CD8-positive, alpha-beta memory T cell (primary cell): Measurements from ENCODE around the gene SNAP91. TPM values are rescaled to one million over a fixed set of nuclear protein-coding genes. Genes with fewer than 3 reads are reported as not detected.
A peak's percentile ranks its signal among the peaks of the same experiment; 100 is the strongest.

ENCODE experiments used
- CTCF ChIA-PET: fragments of 350-600 bp; sonication (Branson Sonifier 250); formaldehyde crosslinking; loops from one replicate; lab custom pipeline; 2021; ENCODE audit warnings: antibody characterized with exemption; lab: Charles Lee
- POLR2A ChIA-PET: fragments of 350-600 bp; sonication (Branson Sonifier 250); formaldehyde crosslinking; loops from one replicate; lab custom pipeline; 2021; ENCODE audit warnings: antibody characterized with exemption; lab: Charles Lee
- DNase-seq, 5 donors: peaks; one replicate each; pipeline versions ENCODE4 v3.0.0 to v3.0.0-alpha.2; 2020 to 2022; ENCODE audit warnings: mixed read lengths in 1 of 5
- H3K27ac ChIP-seq: one replicate; pipeline ENCODE4 v1.7.0; 2013; ENCODE audit warnings: low read depth, mild to moderate bottlenecking, low read length, moderate library complexity
- H3K27me3 ChIP-seq: 2 replicates; pipeline ENCODE4 v1.7.0; 2013; ENCODE audit warnings: low read length, mild to moderate bottlenecking; ENCODE audit not compliant: insufficient read depth, poor library complexity, severe bottlenecking
- H3K36me3 ChIP-seq: 2 replicates; pipeline ENCODE4 v1.7.0; 2013; ENCODE audit warnings: mild to moderate bottlenecking, low read length, moderate library complexity; ENCODE audit not compliant: insufficient read depth
- H3K4me1 ChIP-seq: 2 replicates; pipeline ENCODE4 v1.7.0; 2013; ENCODE audit warnings: mild to moderate bottlenecking, low read length, moderate library complexity; ENCODE audit not compliant: insufficient read depth
- H3K4me3 ChIP-seq: 2 replicates; pipeline ENCODE4 v1.7.0; 2013; ENCODE audit warnings: mild to moderate bottlenecking, low read length
- H3K9me3 ChIP-seq: 2 replicates; pipeline ENCODE4 v1.7.0; 2013; ENCODE audit warnings: mild to moderate bottlenecking, low read length
- H3K27ac Mint-ChIP-seq, 8 donors: one replicate each; pipeline ENCODE4 v1.8.0; 2020 to 2021; ENCODE audit warnings: mixed read lengths in 8 of 8, mild to moderate bottlenecking in 6 of 8, inconsistent platforms in 3 of 8, moderate library complexity in 3 of 8
- H3K27me3 Mint-ChIP-seq, 2 donors: one replicate each; pipeline ENCODE4 v1.8.0; 2020 to 2021; ENCODE audit warnings: mixed read lengths in 2 of 2, mild to moderate bottlenecking in 1 of 2, moderate library complexity in 1 of 2
- H3K36me3 Mint-ChIP-seq, 3 donors: one replicate each; pipeline ENCODE4 v1.8.0; 2020 to 2021; ENCODE audit warnings: mixed read lengths in 3 of 3, inconsistent platforms in 1 of 3, mild to moderate bottlenecking in 1 of 3
- H3K4me1 Mint-ChIP-seq, 3 donors: one replicate each; pipeline ENCODE4 v1.8.0; 2020 to 2021; ENCODE audit warnings: mixed read lengths in 3 of 3, inconsistent platforms in 1 of 3, mild to moderate bottlenecking in 1 of 3
- H3K4me3 Mint-ChIP-seq, 7 donors: one replicate each; pipeline ENCODE4 v1.8.0; 2020 to 2021; ENCODE audit warnings: mixed read lengths in 7 of 7, mild to moderate bottlenecking in 6 of 7, moderate library complexity in 4 of 7, inconsistent platforms in 2 of 7
- H3K9me3 Mint-ChIP-seq, 5 donors: one replicate each; pipeline ENCODE4 v1.8.0; 2020 to 2022; ENCODE audit warnings: mixed read lengths in 5 of 5, mild to moderate bottlenecking in 3 of 5, moderate library complexity in 2 of 5, inconsistent platforms in 1 of 5
- polyA plus RNA-seq: library from polyadenylated mRNA; unstranded; fragments of 300-500 nt; fragmentation: Illumina TruSeq; gene quantifications from one replicate; pipeline ENCODE4 v1.2.3, GENCODE V29; 2021
- total RNA-seq, 2 experiments: library from RNA; stranded (reverse); gene quantifications; one replicate each; pipeline ENCODE4 v1.2.3, GENCODE V29; 2021

The SNAP91 gene
- total and polyA plus RNA-seq, 3 experiments from 2014 or later, result not detected

DNA sequence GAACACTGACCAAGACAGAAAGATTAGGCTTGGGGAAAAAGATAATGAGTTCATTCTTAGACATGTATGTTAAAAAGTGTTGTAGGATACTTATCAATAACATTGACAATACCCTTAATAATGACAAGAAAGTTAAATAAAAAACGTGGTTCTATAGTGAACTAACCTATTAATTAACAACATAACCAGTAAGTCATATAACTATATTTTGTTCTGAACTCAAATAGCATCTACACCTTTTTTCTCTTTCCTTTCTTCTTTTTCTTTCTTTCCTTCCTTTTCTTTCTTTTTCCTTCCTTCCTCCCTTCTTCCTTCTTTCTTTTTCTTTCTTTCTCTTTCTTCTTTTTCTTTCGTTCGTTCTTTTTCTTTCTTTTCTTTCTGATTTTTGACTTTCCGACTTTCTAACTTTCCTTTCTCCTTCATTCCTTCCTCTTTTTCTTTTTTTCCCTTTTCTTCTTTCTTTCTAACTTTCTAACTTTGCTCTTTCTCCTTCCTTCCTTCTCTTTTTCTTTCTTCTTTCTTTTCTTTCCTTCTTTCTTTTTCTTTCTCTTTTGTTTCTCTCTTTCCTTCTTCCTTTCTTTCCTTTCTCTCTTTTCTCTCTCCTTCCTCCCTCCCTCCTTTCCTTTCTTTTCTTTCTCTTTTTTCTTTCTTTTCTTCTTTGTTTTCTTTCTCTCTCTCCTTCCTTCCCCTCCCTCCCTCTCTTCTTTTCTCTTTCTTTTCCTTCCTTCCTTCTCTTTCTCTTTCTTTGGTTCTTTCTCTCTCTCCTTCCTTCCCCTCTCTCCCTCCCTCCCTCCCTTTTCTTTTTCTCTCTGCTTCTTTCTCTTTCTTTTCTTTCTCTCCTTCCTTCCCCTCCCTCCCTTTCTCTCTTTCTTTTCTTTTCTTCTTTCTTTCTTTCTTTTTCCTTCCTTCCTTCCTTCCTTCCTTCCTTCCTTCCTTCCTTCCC is 172.0 kb downstream of the SNAP91 start:
- DNase-seq, result no peak
- Histone ChIP-seq H3K9me3 (no peaks in the 10 kb centered on the region), H3K4me3 (no peak overlapping the region), H3K36me3 (no peaks in the 10 kb centered on the region), H3K27me3 (no peaks in the 10 kb centered on the region), H3K27ac (no peak overlapping the region), H3K4me1 (no peaks in the 10 kb centered on the region)
- H3K4me3 Mint-ChIP-seq, result no peak overlapping the region
- H3K36me3 Mint-ChIP-seq, result no peaks in the 10 kb centered on the region
- peaks cover 0 to 4% (median 0%) of the 10 kb centered on the region in 3 donors for H3K4me1 Mint-ChIP-seq
- POLR2A ChIA-PET, result no interaction called here
- H3K27me3 Mint-ChIP-seq, result peaks cover 0 to 1% of the 10 kb centered on the region in 2 donors
- peak overlapping the region in 1 of 8 donors; percentile 63 for H3K27ac Mint-ChIP-seq
- CTCF ChIA-PET, result interaction anchor here (0.7 to 0.9 kb wide), 3 partner anchors 10 to 1245 kb away, joined by 3 read pairs; no protein-coding TSS in a partner anchor
- peaks cover 0 to 3% (median 0%) of the 10 kb centered on the region in 5 donors for H3K9me3 Mint-ChIP-seq

DNA sequence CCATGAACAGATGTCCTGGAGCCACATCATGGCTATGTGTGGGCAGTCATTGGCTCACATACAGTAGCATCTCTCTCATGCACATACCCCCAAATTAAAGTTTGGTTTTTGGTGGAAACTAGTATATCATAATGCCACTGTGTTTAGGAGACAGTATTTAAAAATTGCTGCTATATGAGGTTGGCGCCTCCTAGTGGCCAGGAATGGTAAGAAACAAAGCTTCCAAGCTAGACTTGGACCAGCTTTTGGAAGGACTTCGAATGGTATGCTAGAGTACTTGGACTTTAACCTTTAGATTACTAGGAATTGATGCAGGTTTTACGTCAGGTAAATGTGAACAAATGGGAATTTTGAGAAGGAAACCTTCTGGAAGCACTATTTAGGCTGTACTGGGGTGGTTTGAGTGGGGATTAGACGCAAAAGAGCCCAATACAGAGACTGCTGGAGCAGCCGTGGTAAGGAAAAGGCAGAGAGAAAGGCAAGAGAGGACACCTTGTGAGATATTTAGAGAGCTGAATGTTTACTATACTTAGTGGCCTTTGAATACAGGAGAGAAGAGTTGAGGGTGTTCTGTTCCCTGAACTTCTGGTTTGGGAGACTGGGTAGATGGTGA is 172.8 kb downstream of the SNAP91 start:
- H3K4me3 Mint-ChIP-seq, result no peak overlapping the region
- peaks cover 0 to 3% (median 0%) of the 10 kb centered on the region in 5 donors for H3K9me3 Mint-ChIP-seq
- Histone ChIP-seq H3K4me3 (no peak overlapping the region), H3K36me3 (no peaks in the 10 kb centered on the region), H3K27ac (no peak overlapping the region), H3K27me3 (no peaks in the 10 kb centered on the region), H3K4me1 (no peaks in the 10 kb centered on the region), H3K9me3 (no peaks in the 10 kb centered on the region)
- POLR2A ChIA-PET, result no interaction called here
- DNase-seq, result peak in 2 of 5 donors; percentile 36 to 42
- peak overlapping the region in 1 of 8 donors; percentile 52 for H3K27ac Mint-ChIP-seq
- CTCF ChIA-PET, result interaction anchor here (0.7 to 0.9 kb wide), 3 partner anchors 9 to 1244 kb away, joined by 3 read pairs; no protein-coding TSS in a partner anchor
- peaks cover 0 to 1% of the 10 kb centered on the region in 2 donors for H3K27me3 Mint-ChIP-seq
- H3K4me1 Mint-ChIP-seq, result peaks cover 0 to 4% (median 0%) of the 10 kb centered on the region in 3 donors
- no peaks in the 10 kb centered on the region for H3K36me3 Mint-ChIP-seq

DNA sequence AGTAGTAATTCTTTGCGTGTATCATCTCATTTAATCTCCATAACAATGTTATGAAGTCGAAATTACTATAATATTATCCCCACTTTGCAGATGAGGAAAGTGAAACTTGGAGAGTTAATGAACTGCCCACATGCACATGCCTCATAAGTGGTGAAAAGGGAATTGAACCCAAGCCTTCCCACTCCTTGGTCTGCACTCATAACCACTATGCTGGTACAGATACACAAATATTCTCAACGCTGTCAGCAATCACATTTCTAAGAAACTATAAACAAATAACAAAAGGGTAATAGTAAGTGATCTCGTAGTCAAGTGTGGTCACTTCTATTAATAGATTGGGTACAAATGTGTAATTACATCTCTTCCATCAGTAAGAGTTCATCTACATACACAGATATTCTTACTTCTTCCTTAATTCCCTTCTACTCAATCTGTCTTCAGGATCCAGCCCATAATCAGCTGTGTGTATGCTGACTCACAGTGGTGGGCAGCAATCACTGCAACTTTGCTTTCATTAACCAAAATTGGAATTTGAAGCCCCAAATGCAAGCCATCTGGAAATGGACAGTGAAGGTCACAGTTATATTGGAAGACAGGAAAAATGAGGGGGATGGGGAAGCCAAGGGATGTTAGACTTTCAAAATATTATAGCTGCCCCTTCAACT is 190.0 kb downstream of the SNAP91 start:
- Histone ChIP-seq H3K4me1 (no peaks in the 10 kb centered on the region), H3K27me3 (no peaks in the 10 kb centered on the region), H3K9me3 (no peaks in the 10 kb centered on the region), H3K27ac (no peak overlapping the region), H3K36me3 (no peaks in the 10 kb centered on the region), H3K4me3 (no peak overlapping the region)
- ChIA-PET POLR2A (no interaction called here), CTCF (no interaction called here)
- no peak overlapping the region for H3K4me3 Mint-ChIP-seq
- DNase-seq, result no peak
- no peak overlapping the region for H3K27ac Mint-ChIP-seq
- H3K27me3 Mint-ChIP-seq, result peaks cover 0 to 32% of the 10 kb centered on the region in 2 donors
- no peaks in the 10 kb centered on the region for H3K36me3 Mint-ChIP-seq
- H3K4me1 Mint-ChIP-seq, result no peaks in the 10 kb centered on the region
- no peaks in the 10 kb centered on the region for H3K9me3 Mint-ChIP-seq

DNA sequence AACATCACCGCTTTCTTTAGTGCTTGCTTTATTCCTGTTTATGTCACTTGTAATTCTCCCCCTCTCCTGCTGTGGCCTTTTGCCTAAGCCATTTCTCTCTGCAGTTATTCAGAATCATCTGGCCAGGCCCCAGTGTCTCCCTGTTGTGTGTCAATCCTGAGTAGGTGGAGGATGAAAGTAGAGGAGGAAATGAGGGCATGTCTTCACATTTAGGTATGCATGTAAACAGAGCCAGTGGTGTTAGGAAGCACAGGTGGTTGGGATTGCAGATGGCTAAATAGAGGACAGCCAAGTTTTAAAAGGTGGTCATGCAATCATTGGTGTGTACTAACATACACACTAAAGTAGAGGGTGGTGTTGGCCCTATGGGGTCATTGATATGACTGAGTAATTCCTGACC is 191.4 kb downstream of the SNAP91 start:
- Histone ChIP-seq H3K9me3 (no peaks in the 10 kb centered on the region), H3K27ac (no peak overlapping the region), H3K36me3 (no peaks in the 10 kb centered on the region), H3K27me3 (no peaks in the 10 kb centered on the region), H3K4me1 (no peaks in the 10 kb centered on the region), H3K4me3 (no peak overlapping the region)
- POLR2A ChIA-PET, result no interaction called here
- H3K36me3 Mint-ChIP-seq, result no peaks in the 10 kb centered on the region
- H3K4me1 Mint-ChIP-seq, result peaks cover 0 to 6% (median 5%) of the 10 kb centered on the region in 3 donors
- peaks cover 0 to 34% of the 10 kb centered on the region in 2 donors for H3K27me3 Mint-ChIP-seq
- no peak for DNase-seq
- no peak overlapping the region for H3K4me3 Mint-ChIP-seq
- CTCF ChIA-PET, result no interaction called here
- H3K9me3 Mint-ChIP-seq, result no peaks in the 10 kb centered on the region
- H3K27ac Mint-ChIP-seq, result no peak overlapping the region

DNA sequence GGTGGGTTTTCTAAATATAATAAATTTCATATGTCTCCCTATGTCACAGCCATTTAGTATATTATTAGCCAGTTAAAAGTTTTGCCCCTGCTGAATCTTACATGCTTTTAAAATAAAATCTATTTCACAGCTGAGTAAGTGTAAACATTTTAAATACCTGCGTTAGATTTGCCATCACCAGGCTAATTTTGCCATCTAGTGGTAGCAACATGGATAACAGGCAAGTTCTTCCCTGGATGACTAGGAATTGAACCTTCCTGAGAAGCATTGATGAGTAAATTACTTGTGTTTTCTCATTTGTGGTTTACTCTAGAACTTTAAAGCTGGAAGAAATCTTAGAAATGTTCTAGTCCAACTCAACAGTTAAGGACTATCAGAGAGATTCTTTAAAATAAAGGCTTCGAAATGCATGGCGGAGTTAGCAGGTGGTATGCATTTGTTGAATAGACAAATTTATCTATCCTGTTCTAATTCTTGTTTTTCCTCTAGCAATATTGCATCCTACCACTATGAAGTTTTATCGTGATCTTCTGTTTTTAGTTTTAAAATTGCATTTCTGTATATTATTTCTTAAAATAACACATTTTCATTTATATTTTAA is 193.9 kb downstream of the SNAP91 start:
- H3K27me3 ChIP-seq, result no peaks in the 10 kb centered on the region
- H3K4me1 ChIP-seq, result no peaks in the 10 kb centered on the region
- DNase-seq, result peak in 3 of 5 donors; percentile 3 to 19 (median 10)
- Mint-ChIP-seq H3K27ac (peak overlapping the region in 1 of 8 donors; percentile 46), H3K36me3 (no peaks in the 10 kb centered on the region), H3K4me3 (peak overlapping the region in 4 of 7 donors; percentile 26 to 92 (median 66)), H3K27me3 (peaks cover 4 to 45% of the 10 kb centered on the region in 2 donors), H3K4me1 (peaks cover 7 to 16% (median 12%) of the 10 kb centered on the region in 3 donors), H3K9me3 (no peaks in the 10 kb centered on the region)
- no peak overlapping the region for H3K27ac ChIP-seq
- POLR2A ChIA-PET, result no interaction called here
- CTCF ChIA-PET, result interaction anchor here (0.6 to 1.7 kb wide), 4 partner anchors 12 to 1244 kb away, joined by 3 to 4 read pairs (median 3); no protein-coding TSS in a partner anchor
- no peaks in the 10 kb centered on the region for H3K9me3 ChIP-seq
- H3K36me3 ChIP-seq, result no peaks in the 10 kb centered on the region
- no peak overlapping the region for H3K4me3 ChIP-seq

DNA sequence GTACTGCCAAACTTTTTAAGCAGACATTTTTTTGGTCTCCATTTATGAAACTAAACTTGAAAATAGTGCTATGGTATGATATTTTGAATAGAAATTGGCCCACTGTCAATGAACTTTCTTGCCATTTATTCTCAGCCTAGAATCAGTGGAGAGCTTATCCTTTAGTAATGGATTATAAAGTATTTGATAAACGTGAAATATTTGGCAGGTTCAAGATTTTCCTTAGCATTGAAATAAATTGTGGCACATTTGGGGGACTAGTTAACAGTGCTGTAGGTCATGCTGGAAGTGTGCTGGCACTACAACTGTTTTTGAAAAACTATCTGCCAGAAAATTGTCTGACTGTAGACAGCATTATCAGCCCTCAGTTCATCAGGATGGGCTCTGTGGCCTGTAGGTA is 194.4 kb downstream of the SNAP91 start:
- H3K9me3 ChIP-seq, result no peaks in the 10 kb centered on the region
- H3K27ac ChIP-seq, result no peak overlapping the region
- no peaks in the 10 kb centered on the region for H3K9me3 Mint-ChIP-seq
- H3K4me3 Mint-ChIP-seq, result peak overlapping the region in 3 of 7 donors; percentile 45 to 92 (median 84)
- POLR2A ChIA-PET, result no interaction called here
- H3K27ac Mint-ChIP-seq, result peak overlapping the region in 2 of 8 donors; percentile 44 to 46
- peaks cover 7 to 16% (median 12%) of the 10 kb centered on the region in 3 donors for H3K4me1 Mint-ChIP-seq
- no peaks in the 10 kb centered on the region for H3K27me3 ChIP-seq
- DNase-seq, result no peak
- H3K36me3 ChIP-seq, result no peaks in the 10 kb centered on the region
- H3K4me1 ChIP-seq, result no peaks in the 10 kb centered on the region
- no peak overlapping the region for H3K4me3 ChIP-seq
- CTCF ChIA-PET, result interaction anchor here (0.6 to 1.7 kb wide), 5 partner anchors 11 to 1243 kb away, joined by 3 to 4 read pairs (median 3); partner anchors contain the start of gene DOP1A
- no peaks in the 10 kb centered on the region for H3K36me3 Mint-ChIP-seq
- H3K27me3 Mint-ChIP-seq, result peaks cover 4 to 45% of the 10 kb centered on the region in 2 donors

DNA sequence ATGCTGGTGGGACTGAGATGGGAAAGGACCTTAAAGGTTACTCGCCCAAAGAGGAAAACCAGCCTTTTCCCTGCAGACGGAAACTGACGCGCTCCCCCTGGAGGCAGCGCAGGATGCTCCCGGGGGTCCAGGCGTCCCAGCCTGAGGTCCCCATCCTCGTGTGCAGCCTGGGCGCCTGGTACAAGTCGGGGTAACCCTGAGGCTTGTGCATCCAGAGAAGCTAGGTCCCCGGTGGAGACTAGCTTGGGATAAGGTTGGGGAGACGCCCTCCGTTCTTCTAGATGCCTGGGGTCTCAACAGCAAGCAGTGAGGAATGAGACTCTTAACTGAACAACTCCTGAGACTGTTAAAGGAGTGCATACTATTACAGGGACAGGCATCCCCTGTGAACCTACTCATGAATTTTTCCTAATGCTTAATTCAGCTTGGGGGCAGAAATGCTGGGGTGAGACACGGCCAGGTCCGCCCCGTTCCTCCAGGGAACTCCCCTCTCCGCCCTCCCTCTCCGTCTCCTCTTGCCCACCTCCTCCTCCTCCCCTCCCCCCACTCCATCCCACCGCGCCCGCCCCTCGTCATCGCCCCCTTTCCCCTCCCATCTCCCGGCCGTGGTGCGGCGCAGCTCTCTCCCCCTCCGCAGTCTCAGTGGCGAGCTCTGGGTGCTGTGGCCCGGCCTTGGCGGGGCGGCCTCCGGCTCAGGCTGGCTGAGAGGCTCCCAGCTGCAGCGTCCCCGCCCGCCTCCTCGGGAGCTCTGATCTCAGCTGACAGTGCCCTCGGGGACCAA is 196.8 kb downstream of the SNAP91 start, which contains the start of gene PRSS35:
TSS of gene PRSS35 (plus strand) at position 634 of the 781 bp plus-strand sequence. CDS start 10,908 bp downstream, outside the sequence.
- Histone ChIP-seq H3K36me3 (no peaks in the 10 kb centered on the region), H3K27ac (no peak within 1 kb of the TSS), H3K9me3 (no peaks in the 10 kb centered on the region), H3K4me3 (no peak within 1 kb of the TSS), H3K27me3 (no peaks in the 10 kb centered on the region), H3K4me1 (no peaks in the 10 kb centered on the region)
- H3K4me3 Mint-ChIP-seq, result peak within 1 kb of the TSS; percentile 65 to 92 (median 77)
- POLR2A ChIA-PET, result no interaction called here
- CTCF ChIA-PET, result interaction anchor here (1.3 to 1.8 kb wide), 4 partner anchors 24 to 1241 kb away, joined by 3 to 9 read pairs (median 4); partner anchors contain the start of gene DOP1A
- DNase-seq, result peak in 3 of 5 donors; percentile 1 to 10 (median 9)
- no peaks in the 10 kb centered on the region for H3K9me3 Mint-ChIP-seq
- H3K27ac Mint-ChIP-seq, result peak within 1 kb of the TSS in 6 of 8 donors; percentile 9 to 89 (median 54)
- peaks cover 7 to 16% (median 12%) of the 10 kb centered on the region in 3 donors for H3K4me1 Mint-ChIP-seq
- peaks cover 4 to 47% of the 10 kb centered on the region in 2 donors for H3K27me3 Mint-ChIP-seq
- peaks cover 0 to 3% (median 0%) of the 10 kb centered on the region in 3 donors for H3K36me3 Mint-ChIP-seq
